GM12873 (cell line): ENCODE measurements around the gene CYP2U1.

Experiments used
- TF ChIP-seq, protein P1 (sequence below): IDR thresholded peaks from 2 replicates; pipeline ENCODE4 v1.5.1; 2012; ENCODE audit warnings: low read depth, mild to moderate bottlenecking, moderate library complexity, low read length, control low read depth; ENCODE audit not compliant: insufficient read depth; ENCODE audit errors: missing control alignments

CYP2U1 gene

DNA sequence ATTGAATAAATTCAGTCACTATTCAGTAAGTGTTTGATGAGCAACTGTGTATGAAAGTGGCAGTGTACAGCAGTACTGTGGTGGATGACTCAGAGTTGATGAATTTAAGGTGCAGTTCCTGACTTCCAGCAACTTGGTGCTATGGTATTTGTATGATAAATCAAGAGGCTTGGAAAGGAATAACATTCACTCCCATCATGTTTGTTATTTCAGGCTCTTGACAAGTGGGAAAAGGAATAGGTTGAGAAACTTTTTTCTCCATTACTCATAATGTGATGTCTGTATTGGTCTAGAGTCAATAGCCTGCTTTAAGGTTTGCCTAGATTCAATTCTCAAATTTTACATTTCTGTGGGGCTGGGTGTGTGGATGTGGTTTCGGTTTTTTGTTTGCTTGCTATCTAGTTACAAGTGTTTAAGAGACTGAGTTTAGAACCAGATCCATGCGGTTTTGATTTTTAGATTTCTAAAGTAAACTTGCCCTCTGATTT lies 35.1 kb upstream of the CYP2U1 start:
- TF ChIP-seq, protein P1, sequence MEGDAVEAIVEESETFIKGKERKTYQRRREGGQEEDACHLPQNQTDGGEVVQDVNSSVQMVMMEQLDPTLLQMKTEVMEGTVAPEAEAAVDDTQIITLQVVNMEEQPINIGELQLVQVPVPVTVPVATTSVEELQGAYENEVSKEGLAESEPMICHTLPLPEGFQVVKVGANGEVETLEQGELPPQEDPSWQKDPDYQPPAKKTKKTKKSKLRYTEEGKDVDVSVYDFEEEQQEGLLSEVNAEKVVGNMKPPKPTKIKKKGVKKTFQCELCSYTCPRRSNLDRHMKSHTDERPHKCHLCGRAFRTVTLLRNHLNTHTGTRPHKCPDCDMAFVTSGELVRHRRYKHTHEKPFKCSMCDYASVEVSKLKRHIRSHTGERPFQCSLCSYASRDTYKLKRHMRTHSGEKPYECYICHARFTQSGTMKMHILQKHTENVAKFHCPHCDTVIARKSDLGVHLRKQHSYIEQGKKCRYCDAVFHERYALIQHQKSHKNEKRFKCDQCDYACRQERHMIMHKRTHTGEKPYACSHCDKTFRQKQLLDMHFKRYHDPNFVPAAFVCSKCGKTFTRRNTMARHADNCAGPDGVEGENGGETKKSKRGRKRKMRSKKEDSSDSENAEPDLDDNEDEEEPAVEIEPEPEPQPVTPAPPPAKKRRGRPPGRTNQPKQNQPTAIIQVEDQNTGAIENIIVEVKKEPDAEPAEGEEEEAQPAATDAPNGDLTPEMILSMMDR = no peak

DNA sequence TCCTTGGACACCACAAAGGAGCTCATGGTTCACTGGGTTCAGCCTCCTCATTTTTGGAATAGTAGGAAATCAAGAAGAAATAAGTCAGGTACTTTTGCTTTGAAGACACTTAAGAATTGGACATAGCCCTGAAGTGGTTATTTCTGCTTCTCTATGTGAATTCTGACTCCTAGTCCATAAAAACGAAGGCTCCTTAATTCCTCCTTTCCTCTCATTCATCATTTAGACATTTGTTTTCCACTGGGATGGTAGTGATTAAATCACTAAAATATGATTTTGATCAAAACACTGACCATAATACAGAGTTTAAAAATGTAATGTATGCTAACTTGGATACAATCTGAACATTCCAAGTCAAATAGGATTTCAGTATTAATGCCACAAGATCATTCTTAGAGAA lies 34.7 kb upstream of the CYP2U1 start:
- TF ChIP-seq, protein P1 = no peak

DNA sequence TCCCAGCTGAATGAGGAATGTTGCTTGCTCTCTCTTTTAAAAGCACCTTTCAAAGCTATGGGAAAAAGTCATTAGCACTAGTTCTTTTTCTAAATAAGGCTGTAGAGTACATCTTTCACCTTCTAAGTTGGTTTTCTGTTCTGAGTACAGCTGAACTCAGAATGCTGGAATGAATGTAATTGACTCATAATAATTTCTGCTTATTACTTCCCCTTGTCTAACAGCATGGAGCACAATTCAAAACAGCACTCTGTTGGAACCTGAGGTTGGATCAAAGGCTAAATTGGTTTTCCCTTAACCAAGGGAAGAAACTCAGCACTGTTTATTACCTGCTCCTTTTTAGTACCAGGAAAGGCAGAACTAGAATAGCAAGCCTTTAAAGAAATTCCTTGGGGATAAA lies 33.5 kb upstream of the CYP2U1 start:
- TF ChIP-seq, protein P1 = no peak

DNA sequence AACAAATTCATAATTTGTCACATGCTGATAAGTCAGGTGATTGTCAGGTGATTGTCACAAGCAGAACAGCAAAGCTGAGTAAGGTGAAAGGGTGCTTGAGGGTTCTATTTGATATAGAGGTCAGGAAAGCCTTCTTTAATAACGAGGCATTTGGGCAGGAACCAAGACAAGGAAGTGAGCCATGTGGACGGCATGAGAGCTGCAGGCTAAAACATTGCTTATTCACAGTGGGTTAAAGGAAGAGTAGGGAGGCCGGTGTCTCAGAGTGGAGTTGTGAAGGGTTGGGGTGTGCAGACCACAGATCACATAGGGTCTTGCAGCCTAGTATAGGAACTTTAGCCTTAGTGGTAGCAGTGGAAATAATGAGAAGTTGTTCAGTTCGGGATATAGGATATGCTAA lies 31.3 kb upstream of the CYP2U1 start:
- TF ChIP-seq, protein P1 = no peak

DNA sequence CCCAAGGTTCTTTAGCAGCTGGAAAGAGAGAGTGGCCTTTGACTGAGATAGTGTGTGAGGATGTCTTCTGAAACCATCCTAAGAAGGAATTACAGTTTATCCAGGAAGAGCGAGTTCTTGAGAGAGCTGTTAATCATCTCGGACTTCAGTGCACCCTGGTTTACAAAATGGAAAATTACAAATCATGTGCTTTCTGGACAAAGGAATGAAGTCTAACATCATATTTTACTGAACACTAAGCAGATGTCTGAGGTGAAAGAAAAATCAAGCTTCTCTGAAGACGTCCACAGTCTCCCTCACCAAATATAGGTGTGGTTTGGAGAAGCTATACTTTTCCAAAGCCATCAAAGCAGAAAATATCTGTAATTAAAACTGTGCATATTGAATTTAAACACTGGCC lies 30.8 kb upstream of the CYP2U1 start:
- TF ChIP-seq, protein P1 = no peak

DNA sequence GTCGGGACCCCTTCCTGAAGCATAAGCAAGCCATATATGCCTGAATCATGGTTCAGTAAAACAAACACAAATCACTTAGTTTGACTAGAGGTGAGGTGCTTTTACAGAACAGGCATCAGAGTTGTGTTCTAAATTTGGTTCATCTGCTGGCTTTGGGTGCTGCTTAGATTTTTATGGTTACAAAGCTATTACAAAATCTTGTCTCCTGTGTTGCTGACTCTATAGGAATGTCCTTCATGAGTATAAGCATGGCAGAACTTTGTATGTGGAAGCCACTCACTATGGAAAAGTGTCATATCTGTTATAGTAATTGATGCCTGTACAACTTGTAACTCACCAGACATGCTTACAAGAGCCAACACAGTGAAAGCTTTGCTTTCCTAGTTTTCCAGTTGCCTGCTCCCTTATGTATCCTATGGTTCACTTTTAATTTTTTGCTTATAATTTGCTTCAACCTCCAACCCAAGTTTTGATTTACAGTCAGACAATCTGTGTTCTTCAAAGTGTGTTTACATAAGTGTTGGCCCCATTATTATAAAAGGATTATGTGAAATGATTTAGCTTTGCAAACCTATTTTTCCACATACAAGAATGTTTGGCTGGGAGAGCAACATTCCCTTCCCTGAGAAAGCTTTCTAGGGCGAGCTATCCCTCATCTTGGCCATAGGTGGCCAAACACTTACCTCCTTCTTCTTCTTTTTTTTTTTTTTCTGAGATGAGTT lies 30.0 kb upstream of the CYP2U1 start:
- TF ChIP-seq, protein P1 = no peak

DNA sequence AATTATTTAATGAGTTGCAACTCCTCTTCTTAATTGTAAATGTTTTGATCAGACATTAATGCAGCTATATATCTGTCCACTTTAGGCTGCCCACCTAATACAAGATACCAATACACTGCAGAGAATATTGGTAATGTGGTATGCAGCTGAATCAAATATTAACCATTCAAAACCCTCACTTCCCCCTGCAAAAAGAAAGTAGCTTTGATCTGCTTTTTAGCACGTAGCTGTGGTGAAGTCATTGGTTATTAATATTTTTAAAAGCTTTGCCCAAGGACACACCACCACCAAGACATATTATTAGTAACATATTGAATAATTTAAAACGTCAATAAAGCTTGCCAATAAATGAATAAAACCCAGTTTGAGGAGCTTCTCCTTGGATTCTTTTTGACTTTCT lies 28.6 kb upstream of the CYP2U1 start:
- TF ChIP-seq, protein P1 = no peak
